ENCODE measurements around the gene RHOBTB1.
"Not testable (repeated sequence)": the region's sequence is repeated elsewhere in the genome, so short reads cannot be mapped to it uniquely, and the experiment has no call there.

RHOBTB1 gene

GRCh38 chr10:60868946-60869345 is 75.0 kb downstream of the RHOBTB1 start:
- DNase-seq (ENCODE audit: low read depth in 2 of 2) = no peak

GRCh38 chr10:60865198-60865783 is 78.7 kb downstream of the RHOBTB1 start:
- DNase-seq (ENCODE audit: low read depth in 2 of 2) = no peak

GRCh38 chr10:60863796-60864195 is 80.2 kb downstream of the RHOBTB1 start:
- DNase-seq (ENCODE audit: low read depth in 2 of 2) = no peak

GRCh38 chr10:60862517-60862916 is 81.5 kb downstream of the RHOBTB1 start:
- no peak for DNase-seq (ENCODE audit: low read depth in 2 of 2)

GRCh38 chr10:60856405-60856804 is 87.6 kb downstream of the RHOBTB1 start:
- no peak for DNase-seq (ENCODE audit: low read depth in 2 of 2)

GRCh38 chr10:60853637-60854036 is 90.3 kb downstream of the RHOBTB1 start:
- no peak for DNase-seq (ENCODE audit: low read depth in 2 of 2)

DNA sequence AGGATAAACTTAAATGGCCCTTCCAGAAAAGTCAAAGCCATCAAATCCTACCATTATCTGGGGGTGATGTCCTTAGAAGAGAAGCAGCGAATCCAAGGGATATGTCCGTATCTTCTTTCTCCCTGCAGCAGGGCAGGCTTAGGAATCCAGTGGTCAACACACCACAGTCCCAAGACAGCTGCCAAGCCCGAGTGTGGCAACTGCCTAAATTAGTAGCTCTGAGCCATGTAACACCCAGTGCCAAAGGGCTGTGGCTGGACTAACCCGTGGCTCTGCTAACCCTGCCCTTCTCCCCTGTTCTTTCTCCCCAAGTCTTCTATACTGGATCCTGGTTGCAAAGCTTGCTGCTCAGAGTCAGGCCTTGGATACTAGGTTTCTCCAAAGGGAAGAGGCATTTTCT is 90.9 kb downstream of the RHOBTB1 start:
- DNase-seq (ENCODE audit: low read depth in 2 of 2) = no peak

GRCh38 chr10:60849740-60850139 is 94.2 kb downstream of the RHOBTB1 start:
- DNase-seq (ENCODE audit: low read depth in 2 of 2) = no peak

GRCh38 chr10:60849217-60849616 is 94.8 kb downstream of the RHOBTB1 start:
- no peak for DNase-seq (ENCODE audit: low read depth in 2 of 2)

DNA sequence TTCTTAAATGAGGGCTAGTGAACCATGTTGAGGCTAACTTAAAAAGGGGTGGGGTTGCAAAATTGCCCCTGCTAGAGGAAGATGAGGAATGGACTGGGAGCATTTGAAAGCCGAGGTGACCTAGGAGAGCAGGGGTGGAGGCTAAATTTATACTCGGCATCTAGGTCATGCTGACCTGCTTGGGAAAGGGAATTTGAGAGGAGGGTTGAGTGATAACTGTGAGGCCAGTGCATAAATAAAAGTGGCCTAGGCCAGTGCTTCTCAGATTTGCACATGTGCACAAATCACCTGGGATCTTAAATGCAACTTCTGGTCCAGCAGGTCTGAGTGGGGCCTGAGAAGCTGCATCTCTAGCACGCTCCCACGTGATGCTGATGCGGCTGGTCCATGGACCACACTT is 95.3 kb downstream of the RHOBTB1 start:
- no peak for DNase-seq (ENCODE audit: low read depth in 2 of 2)

- DNase-seq (ENCODE audit: low read depth in 2 of 2) = no peak
Measured at GRCh38 chr10:60848126-60848525, 95.9 kb downstream of the RHOBTB1 start.

- no peak for DNase-seq (ENCODE audit: low read depth in 2 of 2)
Measured at GRCh38 chr10:60846173-60846572, 97.8 kb downstream of the RHOBTB1 start.

DNA sequence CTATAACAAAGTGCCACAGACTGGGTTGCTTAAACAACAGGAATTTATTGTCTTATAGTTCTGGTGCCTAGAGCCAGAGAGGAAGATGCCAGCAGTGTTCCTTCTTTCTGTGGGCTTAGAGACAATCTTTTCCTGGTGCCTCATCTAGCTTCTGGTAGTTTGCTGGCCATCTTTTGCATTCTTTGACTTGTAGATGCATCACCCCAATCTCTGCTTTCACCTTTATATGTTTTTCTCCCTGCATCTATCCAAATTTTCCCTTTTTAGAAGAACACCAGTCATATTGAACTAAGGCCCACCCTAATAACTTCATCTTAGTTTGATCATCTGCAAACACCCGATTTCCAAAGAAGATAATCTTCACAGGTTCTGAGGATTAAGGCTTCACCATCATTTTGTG is 98.9 kb downstream of the RHOBTB1 start:
- DNase-seq (ENCODE audit: low read depth in 2 of 2) = no peak

DNA sequence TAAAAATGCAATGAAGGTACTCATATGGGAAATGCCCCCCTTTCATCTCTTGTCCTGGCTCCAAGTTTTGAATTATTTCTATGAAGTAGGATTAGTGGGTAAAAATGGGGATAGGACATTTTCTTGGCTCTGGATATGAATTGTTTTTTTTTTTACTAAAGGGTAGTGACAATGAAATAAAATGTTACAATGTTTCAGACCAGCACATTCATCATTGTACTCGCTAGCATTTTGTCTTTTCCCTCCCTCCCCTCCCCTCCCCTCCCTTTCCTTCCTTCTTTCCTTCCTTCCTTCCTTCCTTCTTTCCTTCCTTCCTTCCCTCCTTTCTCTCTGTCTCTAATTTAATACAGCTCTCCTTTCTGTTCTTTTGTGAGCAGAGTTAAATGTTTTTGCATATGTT is 101.3 kb downstream of the RHOBTB1 start:
- no peak for DNase-seq (ENCODE audit: low read depth in 2 of 2)

- not testable (repeated sequence) for DNase-seq (ENCODE audit: low read depth in 2 of 2)
Measured at GRCh38 chr10:60841227-60841626, 102.8 kb downstream of the RHOBTB1 start.

GRCh38 chr10:60835049-60835448 is 108.9 kb downstream of the RHOBTB1 start:
- no peak for DNase-seq (ENCODE audit: low read depth in 2 of 2)

DNA sequence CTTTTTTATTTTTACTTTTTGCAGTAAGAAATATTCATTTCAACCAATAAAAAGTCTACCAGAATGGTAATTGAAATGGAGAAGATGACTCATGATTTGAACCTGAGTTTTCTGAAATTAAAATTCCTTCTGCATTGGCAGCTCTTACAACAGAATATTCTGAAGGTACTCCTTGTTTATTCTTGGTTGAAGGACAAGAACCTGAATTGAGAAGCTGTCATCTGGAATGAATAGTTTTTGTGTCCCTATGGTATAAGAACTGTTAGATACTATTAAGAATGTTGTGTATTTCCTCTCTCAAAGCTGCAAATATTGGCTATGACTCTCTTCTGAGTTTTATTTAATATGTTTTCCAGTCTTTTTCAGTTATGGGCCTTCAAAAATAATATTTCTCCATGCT is 109.6 kb downstream of the RHOBTB1 start:
- DNase-seq (ENCODE audit: low read depth in 2 of 2) = no peak

DNA sequence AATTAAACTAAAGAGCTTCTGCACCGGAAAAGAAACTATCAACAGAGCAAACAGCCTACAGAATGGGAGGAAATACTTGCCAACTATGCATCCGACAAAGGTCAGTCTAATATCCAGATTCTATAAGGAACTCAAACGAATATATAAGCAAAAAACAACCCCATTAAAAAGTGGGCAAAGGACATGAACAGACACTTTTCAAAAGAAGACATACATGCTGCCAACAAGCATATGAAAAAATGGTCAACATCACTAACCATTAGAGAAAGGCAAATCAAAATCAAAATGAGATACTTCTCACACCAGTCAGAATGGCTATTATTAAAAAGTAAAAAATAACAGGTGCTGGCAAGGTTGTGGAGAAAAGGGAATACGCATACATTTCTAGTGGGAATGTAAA is 111.8 kb downstream of the RHOBTB1 start:
- DNase-seq (ENCODE audit: low read depth in 2 of 2) = not testable (repeated sequence)

- DNase-seq (ENCODE audit: low read depth in 2 of 2) = no peak
Measured at GRCh38 chr10:60828489-60828852, 115.5 kb downstream of the RHOBTB1 start.

GRCh38 chr10:60827791-60828488 is 116.0 kb downstream of the RHOBTB1 start:
- DNase-seq (ENCODE audit: low read depth in 2 of 2) = no peak

GRCh38 chr10:60825520-60825919 is 118.5 kb downstream of the RHOBTB1 start:
- no peak for DNase-seq (ENCODE audit: low read depth in 2 of 2)

GRCh38 chr10:60823324-60823723 is 120.7 kb downstream of the RHOBTB1 start:
- no peak for DNase-seq (ENCODE audit: low read depth in 2 of 2)

DNA sequence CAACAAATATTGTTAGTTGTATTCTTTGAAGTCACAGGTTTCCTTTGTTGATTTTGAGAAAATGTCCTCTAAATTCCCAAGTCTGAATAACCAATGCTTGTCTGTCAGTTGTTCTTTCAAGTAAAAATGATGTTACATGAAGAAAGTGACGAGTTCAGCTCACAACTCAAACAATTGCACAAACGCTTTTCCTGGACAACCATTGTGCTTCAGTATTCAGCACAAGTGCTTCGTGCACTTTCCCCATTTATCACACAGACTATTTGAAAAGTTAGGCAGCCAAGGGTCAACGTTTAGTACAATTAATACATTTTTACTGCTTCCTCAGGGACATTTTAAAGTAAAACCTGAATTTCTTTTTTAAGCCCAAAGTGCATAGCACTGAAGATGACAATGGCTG is 121.2 kb downstream of the RHOBTB1 start:
- no peak for DNase-seq (ENCODE audit: low read depth in 2 of 2)

DNA sequence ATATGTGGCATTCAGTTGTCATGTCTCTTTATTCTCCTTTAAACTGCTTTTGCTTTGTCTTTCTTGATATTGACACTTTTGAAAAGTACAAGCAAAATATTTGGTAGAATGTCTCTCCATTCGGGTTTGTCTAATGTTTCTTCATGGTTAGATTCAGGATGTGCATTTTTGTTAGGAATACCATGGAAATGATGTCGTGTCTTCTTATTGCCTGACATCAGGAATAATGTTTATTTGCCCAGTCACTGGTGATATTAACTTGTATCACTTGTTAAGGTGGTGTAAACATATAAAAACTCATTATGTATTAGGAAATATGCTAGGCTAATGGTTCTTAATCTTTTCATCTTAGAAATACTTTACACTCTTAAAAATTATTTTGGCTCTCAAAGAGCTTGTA is 122.3 kb downstream of the RHOBTB1 start:
- no peak for DNase-seq (ENCODE audit: low read depth in 2 of 2)
